Measurements from ENCODE around the gene MAPKAPK3. TPM values are rescaled to one million over a fixed set of nuclear protein-coding genes. Genes with fewer than 3 reads are reported as not detected.

Gene MAPKAPK3
- total and polyA plus RNA-seq, 2 of the 8 experiments (the other 6 are each of a cell fraction or from before 2014, with no cell fraction given) = 65.4 to 99.8 TPM

- TF ChIP-seq PHF8 (conservative IDR thresholded peaks at IDR 0.05; ENCODE audit: low read depth, low read length) (peak; percentile 59; the same call in 1 of the 2 replicates), MAFK (IDR thresholded peaks at IDR 0.05; ENCODE audit: low read depth, low read length) (no peak), JUN (IDR thresholded peaks at IDR 0.05; ENCODE audit: low read depth, low read length) (no peak), RFX5 (IDR thresholded peaks at IDR 0.05; ENCODE audit: borderline replicate concordance, low read depth, low read length) (no peak), TEAD4 (IDR thresholded peaks at IDR 0.05; ENCODE audit: low read depth, low read length) (no peak), KDM1A (IDR thresholded peaks at IDR 0.05; ENCODE audit: borderline replicate concordance, low read length) (no peak), TAF7 (optimal IDR thresholded peaks at IDR 0.05; ENCODE audit: borderline replicate concordance, low read depth, low read length) (no peak), SIX5 (IDR thresholded peaks at IDR 0.05; ENCODE audit: low read depth, low read length) (no peak), GTF2F1 (IDR thresholded peaks at IDR 0.05; ENCODE audit: borderline replicate concordance, low read depth, low read length) (no peak), POLR2A (IDR thresholded peaks at IDR 0.05; ENCODE audit: control extremely low read depth in 1 of 2, low read depth in 2 of 2, low read length in 2 of 2) (no peak; a peak in 1 of 3 replicates), CHD1 (IDR thresholded peaks at IDR 0.05; ENCODE audit: low read depth, low read length) (no peak), TAF1 (IDR thresholded peaks at IDR 0.05; ENCODE audit: low read depth, low read length) (peak; percentile 46; the same call in 1 of the 2 replicates)
These were observed at the start of gene MAPKAPK3 (continued) for GRCh38 chr3:50617096-50617791.
